ENCODE measurements around the gene ERICH3.

ERICH3 gene

GRCh38 chr1:74641161-74641560, 32.4 kb downstream of the ERICH3 start:
- DNase-seq (no peak), ATAC-seq (no peak)
- Mint-ChIP-seq H3K4me3 (no peak overlapping the region), H3K27ac (no peak overlapping the region), H3K4me1 (no peaks in the 10 kb centered on the region), H3K36me3 (ENCODE audit: low read depth) (no peaks in the 10 kb centered on the region), H3K27me3 (peaks cover 3% of the 10 kb centered on the region), H3K9me3 (no peaks in the 10 kb centered on the region)

GRCh38 chr1:74637296-74637695, 36.3 kb downstream of the ERICH3 start:
- Mint-ChIP-seq H3K4me3 (no peak overlapping the region), H3K9me3 (no peaks in the 10 kb centered on the region), H3K4me1 (no peaks in the 10 kb centered on the region)

GRCh38 chr1:74629283-74629682, 44.3 kb downstream of the ERICH3 start:
- no peak for ATAC-seq
- Mint-ChIP-seq H3K4me3 (no peak overlapping the region), H3K36me3 (ENCODE audit: low read depth) (no peaks in the 10 kb centered on the region), H3K9me3 (peaks cover 6% of the 10 kb centered on the region), H3K27ac (no peak overlapping the region), H3K4me1 (no peaks in the 10 kb centered on the region), H3K27me3 (peaks cover 5% of the 10 kb centered on the region)
- no peak for DNase-seq

More at GRCh38 chr1:74637296-74637695, 36.3 kb downstream of the ERICH3 start:
- Mint-ChIP-seq H3K36me3 (ENCODE audit: low read depth) (no peaks in the 10 kb centered on the region), H3K27me3 (no peaks in the 10 kb centered on the region), H3K27ac (no peak overlapping the region)
- no peak for ATAC-seq
- no peak for DNase-seq

- peaks cover 6% of the 10 kb centered on the region for H3K9me3 Mint-ChIP-seq
- no peak overlapping the region for H3K4me3 Mint-ChIP-seq
- H3K27me3 Mint-ChIP-seq = peaks cover 5% of the 10 kb centered on the region
- H3K4me1 Mint-ChIP-seq = no peaks in the 10 kb centered on the region
- no peak for ATAC-seq
- no peak for DNase-seq
- H3K36me3 Mint-ChIP-seq (ENCODE audit: low read depth) = no peaks in the 10 kb centered on the region
- no peak overlapping the region for H3K27ac Mint-ChIP-seq
These were observed 49.9 kb downstream of the ERICH3 start for GRCh38 chr1:74623716-74624115.

GRCh38 chr1:74620242-74620641, 53.4 kb downstream of the ERICH3 start:
- Mint-ChIP-seq H3K9me3 (peaks cover 3% of the 10 kb centered on the region), H3K4me3 (no peak overlapping the region), H3K36me3 (ENCODE audit: low read depth) (no peaks in the 10 kb centered on the region), H3K4me1 (no peaks in the 10 kb centered on the region), H3K27ac (no peak overlapping the region), H3K27me3 (peaks cover under 1% of the 10 kb centered on the region)
- DNase-seq (no peak), ATAC-seq (no peak)

DNA sequence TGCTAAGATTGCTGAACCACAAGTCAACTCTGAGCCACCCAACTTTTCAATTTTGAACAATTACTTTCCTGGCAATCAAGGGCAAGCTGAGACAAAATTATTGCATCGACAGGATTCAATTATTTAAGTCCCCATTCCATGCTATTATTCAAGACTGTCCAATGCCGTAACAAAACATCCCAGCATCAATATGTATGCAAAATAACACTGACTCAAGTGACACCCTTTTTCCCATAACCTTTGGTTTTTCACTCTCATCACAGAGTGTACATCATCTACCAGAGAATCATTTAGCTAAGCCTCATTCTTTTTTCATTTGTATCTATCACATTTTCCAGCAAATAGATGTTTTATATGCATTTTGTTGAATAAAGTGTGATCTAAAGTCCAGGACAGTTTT, 54.6 kb downstream of the ERICH3 start:
- Mint-ChIP-seq H3K27ac (no peak overlapping the region), H3K27me3 (no peaks in the 10 kb centered on the region), H3K4me1 (no peaks in the 10 kb centered on the region), H3K36me3 (ENCODE audit: low read depth) (no peaks in the 10 kb centered on the region), H3K4me3 (no peak overlapping the region), H3K9me3 (peaks cover 3% of the 10 kb centered on the region)
- no peak for DNase-seq
- ATAC-seq = no peak

DNA sequence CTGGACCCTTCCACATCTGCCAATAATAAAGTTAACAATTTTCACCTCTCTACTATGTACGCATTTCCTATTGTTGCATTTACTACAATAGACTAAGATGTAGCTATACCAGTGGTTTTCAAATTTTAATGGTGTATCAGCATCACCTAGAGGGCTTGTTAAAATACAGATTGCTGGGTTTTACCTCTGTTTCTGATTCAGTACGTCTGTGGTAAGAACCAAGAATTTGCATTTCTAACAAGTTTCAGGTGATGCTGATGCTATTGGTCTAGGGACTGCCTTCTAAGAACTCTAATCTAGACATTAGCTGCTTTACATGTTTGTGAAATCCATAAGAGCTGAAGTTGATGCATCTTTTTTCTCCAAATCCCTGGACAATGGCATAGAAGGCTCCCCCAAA, 59.7 kb downstream of the ERICH3 start:
- H3K36me3 Mint-ChIP-seq (ENCODE audit: low read depth) = no peaks in the 10 kb centered on the region
- peaks cover 3% of the 10 kb centered on the region for H3K9me3 Mint-ChIP-seq
- H3K4me3 Mint-ChIP-seq = no peak overlapping the region
- DNase-seq (no peak), ATAC-seq (no peak)
- no peak overlapping the region for H3K27ac Mint-ChIP-seq
- H3K27me3 Mint-ChIP-seq = no peaks in the 10 kb centered on the region
- H3K4me1 Mint-ChIP-seq = no peaks in the 10 kb centered on the region

- Mint-ChIP-seq H3K4me1 (no peaks in the 10 kb centered on the region), H3K27me3 (no peaks in the 10 kb centered on the region), H3K9me3 (peaks cover 3% of the 10 kb centered on the region), H3K4me3 (no peak overlapping the region), H3K27ac (no peak overlapping the region), H3K36me3 (ENCODE audit: low read depth) (no peaks in the 10 kb centered on the region)
- no peak for ATAC-seq
- DNase-seq = no peak
These were observed 61.7 kb downstream of the ERICH3 start for GRCh38 chr1:74611887-74612286.

- no peaks in the 10 kb centered on the region for H3K4me1 Mint-ChIP-seq
- no peaks in the 10 kb centered on the region for H3K9me3 Mint-ChIP-seq
- no peak overlapping the region for H3K4me3 Mint-ChIP-seq
- no peak overlapping the region for H3K27ac Mint-ChIP-seq
- H3K36me3 Mint-ChIP-seq (ENCODE audit: low read depth) = no peaks in the 10 kb centered on the region
- DNase-seq = no peak
- H3K27me3 Mint-ChIP-seq = no peaks in the 10 kb centered on the region
- no peak for ATAC-seq
These were observed 62.6 kb downstream of the ERICH3 start for GRCh38 chr1:74610961-74611360.

DNA sequence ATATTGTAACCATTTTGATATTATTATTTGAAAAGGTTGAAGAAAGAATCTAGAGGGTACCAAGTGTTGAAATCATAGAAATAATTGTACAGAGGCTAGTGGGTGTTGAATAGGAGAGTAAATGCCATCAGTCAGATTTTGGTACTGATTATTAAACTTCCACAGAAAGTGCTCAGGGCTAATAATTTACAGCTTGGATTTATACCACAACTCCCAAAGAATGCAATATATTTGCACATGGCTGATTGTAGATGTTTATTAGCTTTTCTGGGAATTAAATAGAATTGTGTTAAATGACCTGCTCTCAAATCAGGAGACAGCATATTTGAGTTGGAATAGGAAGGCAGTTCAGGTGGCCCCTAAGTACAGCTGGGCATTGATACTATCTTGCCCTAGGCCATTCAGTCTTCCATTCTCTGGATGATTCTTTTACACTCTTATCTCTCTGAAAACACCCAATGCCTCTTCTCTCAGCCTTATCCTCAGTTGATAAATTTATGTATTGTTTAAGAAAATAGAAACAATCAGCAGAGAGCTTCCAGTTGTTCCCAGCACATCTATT, 63.7 kb downstream of the ERICH3 start:
- Mint-ChIP-seq H3K36me3 (ENCODE audit: low read depth) (no peaks in the 10 kb centered on the region), H3K4me1 (no peaks in the 10 kb centered on the region), H3K9me3 (no peaks in the 10 kb centered on the region), H3K27ac (no peak overlapping the region), H3K27me3 (no peaks in the 10 kb centered on the region), H3K4me3 (no peak overlapping the region)
- DNase-seq = no peak
- no peak for ATAC-seq

DNA sequence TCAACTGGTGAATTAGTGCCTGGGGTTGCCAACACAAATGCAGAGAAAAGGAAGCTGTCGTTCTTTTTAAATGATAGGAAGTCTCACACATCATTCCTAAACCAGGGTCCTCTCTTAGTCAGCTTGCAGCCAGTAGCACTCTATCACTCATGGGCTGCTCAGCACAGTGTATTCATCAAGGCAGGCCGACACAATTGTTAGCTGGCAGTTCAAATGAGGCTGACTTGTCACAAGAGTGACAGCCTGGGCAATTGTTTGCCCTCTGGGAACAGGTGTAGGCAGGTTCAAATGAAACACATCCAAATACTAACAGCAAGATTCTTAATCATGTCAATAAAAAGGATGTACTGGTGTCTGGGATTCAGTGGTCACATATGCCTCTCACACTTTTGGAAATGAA, 76.9 kb downstream of the ERICH3 start:
- Mint-ChIP-seq H3K36me3 (ENCODE audit: low read depth) (no peaks in the 10 kb centered on the region), H3K4me3 (no peak overlapping the region), H3K27me3 (peaks cover 2% of the 10 kb centered on the region), H3K9me3 (no peaks in the 10 kb centered on the region), H3K4me1 (no peaks in the 10 kb centered on the region), H3K27ac (no peak overlapping the region)
- DNase-seq = no peak
- ATAC-seq = no peak

GRCh38 chr1:74593887-74594866, 79.4 kb downstream of the ERICH3 start:
- H3K27me3 Mint-ChIP-seq = peaks cover 4% of the 10 kb centered on the region
- DNase-seq (no peak), ATAC-seq (no peak)
- no peaks in the 10 kb centered on the region for H3K9me3 Mint-ChIP-seq
- no peaks in the 10 kb centered on the region for H3K36me3 Mint-ChIP-seq (ENCODE audit: low read depth)
- H3K4me1 Mint-ChIP-seq = no peaks in the 10 kb centered on the region
- H3K27ac Mint-ChIP-seq = no peak overlapping the region
- H3K4me3 Mint-ChIP-seq = no peak overlapping the region

GRCh38 chr1:74592580-74593355, 80.8 kb downstream of the ERICH3 start:
- ATAC-seq = no peak
- H3K9me3 Mint-ChIP-seq = no peaks in the 10 kb centered on the region
- peaks cover 4% of the 10 kb centered on the region for H3K27me3 Mint-ChIP-seq
- no peaks in the 10 kb centered on the region for H3K4me1 Mint-ChIP-seq
- no peak overlapping the region for H3K4me3 Mint-ChIP-seq
- H3K27ac Mint-ChIP-seq = no peak overlapping the region
- DNase-seq = no peak
- H3K36me3 Mint-ChIP-seq (ENCODE audit: low read depth) = no peaks in the 10 kb centered on the region

DNA sequence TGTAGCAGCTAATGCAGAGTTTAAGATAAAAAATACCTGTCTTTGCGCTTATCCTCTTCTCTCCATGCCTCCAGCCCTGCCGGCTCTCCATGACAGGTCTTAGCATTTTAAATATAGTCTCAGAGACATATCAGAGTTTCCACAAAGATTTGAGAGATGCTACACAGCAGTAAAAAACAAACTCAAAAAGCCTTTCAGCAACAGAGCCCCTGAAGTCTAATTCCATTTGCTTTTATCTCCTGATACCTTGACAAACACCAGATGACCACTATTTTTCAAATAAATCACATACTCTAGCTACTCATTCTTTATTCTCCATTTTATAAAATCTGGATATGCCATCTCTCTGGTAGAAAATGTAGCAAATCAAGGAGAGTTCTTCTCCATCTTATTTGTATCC, 81.6 kb downstream of the ERICH3 start:
- DNase-seq (no peak), ATAC-seq (no peak)
- H3K27ac Mint-ChIP-seq = no peak overlapping the region
- no peaks in the 10 kb centered on the region for H3K4me1 Mint-ChIP-seq
- no peaks in the 10 kb centered on the region for H3K36me3 Mint-ChIP-seq (ENCODE audit: low read depth)
- no peaks in the 10 kb centered on the region for H3K9me3 Mint-ChIP-seq
- H3K4me3 Mint-ChIP-seq = no peak overlapping the region
- H3K27me3 Mint-ChIP-seq = peaks cover 4% of the 10 kb centered on the region

GRCh38 chr1:74590288-74590687, 83.3 kb downstream of the ERICH3 start:
- Mint-ChIP-seq H3K4me1 (no peaks in the 10 kb centered on the region), H3K9me3 (no peaks in the 10 kb centered on the region), H3K36me3 (ENCODE audit: low read depth) (no peaks in the 10 kb centered on the region), H3K27ac (no peak overlapping the region), H3K4me3 (no peak overlapping the region), H3K27me3 (peaks cover 4% of the 10 kb centered on the region)
- DNase-seq (no peak), ATAC-seq (no peak)

All from activated naive CD8-positive, alpha-beta T cell treated with anti-CD3 and anti-CD28 coated beads, Interleukin-2, amount 50 U/mL, for 24 hours (primary cell).